HG03066 (cell line): Measurements from ENCODE around the gene MOSPD3.
"Not testable (repeated sequence)": the region's sequence is repeated elsewhere in the genome, so short reads cannot be mapped to it uniquely, and the experiment has no call there.

Experiments
- ATAC-seq: cut with Tn5 transposase; IDR thresholded peaks from one replicate; pipeline ENCODE4 v1.9.1; 2021; ENCODE audit warnings: low read depth; ENCODE audit not compliant: unreplicated experiment

MOSPD3 gene

GRCh38 chr7:100611983-100612729 lies at the start of gene MOSPD3:
Gene MOSPD3, plus strand, starts transcription at chr7:100612540. Its CDS starts 252 bp downstream, at chr7:100612792.
- ATAC-seq: peak; percentile 85

- ATAC-seq: no peak
Measured at GRCh38 chr7:100563100-100563564, 49.2 kb upstream of the MOSPD3 start.

GRCh38 chr7:100563809-100564400 lies 48.4 kb upstream of the MOSPD3 start:
- ATAC-seq: no peak

GRCh38 chr7:100564405-100564804 lies 47.9 kb upstream of the MOSPD3 start:
- ATAC-seq: not testable (repeated sequence)

- ATAC-seq: no peak
Measured at GRCh38 chr7:100565133-100565571, 47.2 kb upstream of the MOSPD3 start.

- no peak for ATAC-seq
Measured at GRCh38 chr7:100566018-100566531, 46.3 kb upstream of the MOSPD3 start.

GRCh38 chr7:100567031-100567730 lies 45.2 kb upstream of the MOSPD3 start:
- ATAC-seq: no peak

- ATAC-seq: no peak
Measured at GRCh38 chr7:100567751-100568175, 44.6 kb upstream of the MOSPD3 start.

- no peak for ATAC-seq
Measured at GRCh38 chr7:100568176-100568895, 44.0 kb upstream of the MOSPD3 start.

GRCh38 chr7:100568896-100569844 lies 43.2 kb upstream of the MOSPD3 start:
- no peak for ATAC-seq

GRCh38 chr7:100570954-100571828 lies 41.1 kb upstream of the MOSPD3 start:
- no peak for ATAC-seq

GRCh38 chr7:100571829-100572116 lies 40.6 kb upstream of the MOSPD3 start:
- ATAC-seq: no peak

GRCh38 chr7:100572281-100572948 lies 39.9 kb upstream of the MOSPD3 start:
- ATAC-seq: no peak

GRCh38 chr7:100572949-100573675 lies 39.2 kb upstream of the MOSPD3 start:
- no peak for ATAC-seq

GRCh38 chr7:100573691-100574361 lies 38.5 kb upstream of the MOSPD3 start, which contains the start of gene SAP25:
Gene SAP25, minus strand, starts transcription at chr7:100573900. Its CDS starts 158 bp downstream, at chr7:100573742.
- ATAC-seq: no peak

- ATAC-seq: no peak
Measured at GRCh38 chr7:100574362-100575205, 37.8 kb upstream of the MOSPD3 start.
